CD4-positive, alpha-beta memory T cell (primary cell): ENCODE results near the gene ATP9B. TPM values are rescaled to one million over a fixed set of nuclear protein-coding genes. Genes with fewer than 3 reads are reported as not detected.
A peak's percentile ranks its signal among the peaks of the same experiment; 100 is the strongest.

Experiments used
- CTCF ChIA-PET: fragments of 350-600 bp; sonication (Branson Sonifier 250); formaldehyde crosslinking; loops from one replicate; lab custom pipeline; 2021; ENCODE audit warnings: inconsistent platforms; ENCODE audit not compliant: partially characterized antibody; lab: Charles Lee
- POLR2A ChIA-PET: fragments of 350-600 bp; sonication (Branson Sonifier 250); formaldehyde crosslinking; loops from one replicate; lab custom pipeline; 2021; ENCODE audit not compliant: partially characterized antibody; lab: Charles Lee
- DNase-seq, 5 donors: peaks; one replicate each; pipeline versions ENCODE4 v3.0.0 to v3.0.0-alpha.2; 2020 to 2022; ENCODE audit warnings: mixed read lengths in 1 of 5
- H3K27ac ChIP-seq: one replicate; pipeline ENCODE4 v1.7.0; 2013; ENCODE audit warnings: low read depth, low read length
- H3K27me3 ChIP-seq: 2 replicates; pipeline ENCODE4 v1.7.0; 2013; ENCODE audit warnings: mild to moderate bottlenecking, low read length, moderate library complexity; ENCODE audit not compliant: insufficient read depth
- H3K36me3 ChIP-seq: 2 replicates; pipeline ENCODE4 v1.7.0; 2013; ENCODE audit warnings: mild to moderate bottlenecking, low read length, moderate library complexity; ENCODE audit not compliant: insufficient read depth
- H3K4me1 ChIP-seq: 2 replicates; pipeline ENCODE4 v1.7.0; 2013; ENCODE audit warnings: mild to moderate bottlenecking, low read length, moderate library complexity; ENCODE audit not compliant: insufficient read depth
- H3K4me3 ChIP-seq, 2 donors: one replicate each; pipeline ENCODE4 v1.7.0; 2013; ENCODE audit warnings: low read length in 2 of 2, mild to moderate bottlenecking in 1 of 2
- H3K9me3 ChIP-seq, 2 donors: one replicate each; pipeline ENCODE4 v1.7.0; 2013; ENCODE audit warnings: low read length in 2 of 2, control low read depth in 1 of 2; ENCODE audit not compliant: control insufficient read depth in 1 of 2
- H3K27ac Mint-ChIP-seq, 7 donors: one replicate each; pipeline ENCODE4 v1.8.0; 2020 to 2021; ENCODE audit warnings: mixed read lengths in 7 of 7, mild to moderate bottlenecking in 6 of 7, inconsistent platforms in 3 of 7, moderate library complexity in 3 of 7
- H3K27me3 Mint-ChIP-seq, 2 donors: one replicate each; pipeline ENCODE4 v1.8.0; 2020 to 2021; ENCODE audit warnings: mixed read lengths in 2 of 2
- H3K36me3 Mint-ChIP-seq, 2 donors: one replicate each; pipeline ENCODE4 v1.8.0; 2020 to 2021; ENCODE audit warnings: mixed read lengths in 2 of 2, inconsistent platforms in 1 of 2, mild to moderate bottlenecking in 1 of 2
- H3K4me1 Mint-ChIP-seq, 4 donors: one replicate each; pipeline ENCODE4 v1.8.0; 2020 to 2021; ENCODE audit warnings: mixed read lengths in 4 of 4, mild to moderate bottlenecking in 1 of 4
- H3K4me3 Mint-ChIP-seq, 8 donors: one replicate each; pipeline ENCODE4 v1.8.0; 2020 to 2021; ENCODE audit warnings: mixed read lengths in 8 of 8, mild to moderate bottlenecking in 7 of 8, moderate library complexity in 6 of 8, inconsistent platforms in 3 of 8
- H3K9me3 Mint-ChIP-seq, 8 donors: one replicate each; pipeline ENCODE4 v1.8.0; 2020 to 2021; ENCODE audit warnings: mixed read lengths in 8 of 8, mild to moderate bottlenecking in 5 of 8, inconsistent platforms in 3 of 8, moderate library complexity in 1 of 8
- intact Hi-C: fragments of 100-400 bp; cut with micrococcal nuclease; formaldehyde crosslinking; loops from one replicate; pipeline ENCODE4 v1.15.1; 2023
- polyA plus RNA-seq, 2 donors: library from polyadenylated mRNA; unstranded; fragments of 300-500 nt; fragmentation: Illumina TruSeq; gene quantifications; one replicate each; pipeline ENCODE4 v1.2.3, GENCODE V29; 2021
- total RNA-seq, 2 experiments: library from RNA; stranded (reverse); gene quantifications; one replicate each; pipeline ENCODE4 v1.2.3, GENCODE V29; 2021

ATP9B gene
- total and polyA plus RNA-seq, 4 experiments from 2014 or later = 11.8 to 76.4 (median 49.9) TPM

GRCh38 chr18:79193826-79194225 is 124.6 kb downstream of the ATP9B start:
- CTCF ChIA-PET = no interaction called here
- Histone ChIP-seq H3K4me1 (no peaks in the 10 kb centered on the region), H3K36me3 (peaks cover 13% of the 10 kb centered on the region), H3K9me3 (no peaks in the 10 kb centered on the region), H3K27me3 (no peaks in the 10 kb centered on the region), H3K4me3 (no peak overlapping the region), H3K27ac (no peak overlapping the region)
- intact Hi-C loops = no loop called here
- Mint-ChIP-seq H3K36me3 (peaks cover 27 to 36% of the 10 kb centered on the region in 2 donors), H3K9me3 (no peaks in the 10 kb centered on the region), H3K27me3 (no peaks in the 10 kb centered on the region), H3K27ac (no peak overlapping the region), H3K4me1 (peaks cover 0 to 4% (median 1%) of the 10 kb centered on the region in 4 donors), H3K4me3 (no peak overlapping the region)
- POLR2A ChIA-PET = no interaction called here
- DNase-seq = no peak

GRCh38 chr18:79195716-79196683 is 126.8 kb downstream of the ATP9B start:
- H3K27me3 Mint-ChIP-seq = no peaks in the 10 kb centered on the region
- CTCF ChIA-PET = no interaction called here
- no peaks in the 10 kb centered on the region for H3K27me3 ChIP-seq
- DNase-seq = no peak
- H3K4me1 Mint-ChIP-seq = peaks cover 4 to 10% (median 6%) of the 10 kb centered on the region in 4 donors
- no peak overlapping the region for H3K4me3 Mint-ChIP-seq
- H3K9me3 ChIP-seq = no peaks in the 10 kb centered on the region
- H3K27ac Mint-ChIP-seq = no peak overlapping the region
- H3K36me3 ChIP-seq = peaks cover 13% of the 10 kb centered on the region
- no peaks in the 10 kb centered on the region for H3K4me1 ChIP-seq
- POLR2A ChIA-PET = interaction anchor here (1.8 kb wide), 1 partner anchor 10 kb away, joined by 6 read pairs; no protein-coding TSS in a partner anchor
- H3K36me3 Mint-ChIP-seq = peaks cover 21 to 36% of the 10 kb centered on the region in 2 donors
- no peak overlapping the region for H3K4me3 ChIP-seq
- intact Hi-C loops = no loop called here
- no peak overlapping the region for H3K27ac ChIP-seq
- no peaks in the 10 kb centered on the region for H3K9me3 Mint-ChIP-seq

DNA sequence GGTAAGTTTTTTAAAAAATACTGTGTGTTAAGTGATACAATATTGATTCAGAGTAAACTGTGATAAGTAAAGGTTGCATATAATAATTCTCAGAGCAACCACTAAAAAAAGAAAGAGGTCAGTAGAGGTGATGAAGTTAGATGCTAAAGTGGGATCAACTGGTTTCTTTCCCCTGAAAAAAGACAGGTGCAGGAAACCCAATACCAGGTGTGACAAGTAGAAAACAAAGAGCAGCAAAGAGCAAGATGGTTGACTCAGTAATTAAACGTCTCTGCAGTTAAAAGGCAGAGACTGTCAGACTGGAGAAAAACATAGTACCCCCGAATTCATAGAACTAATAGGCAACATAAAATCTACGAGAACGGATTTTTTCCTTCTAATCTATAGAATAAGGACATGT is 128.3 kb downstream of the ATP9B start:
- H3K4me1 ChIP-seq = no peaks in the 10 kb centered on the region
- no peak for DNase-seq
- peaks cover 9 to 24% of the 10 kb centered on the region in 2 donors for H3K36me3 Mint-ChIP-seq

DNA sequence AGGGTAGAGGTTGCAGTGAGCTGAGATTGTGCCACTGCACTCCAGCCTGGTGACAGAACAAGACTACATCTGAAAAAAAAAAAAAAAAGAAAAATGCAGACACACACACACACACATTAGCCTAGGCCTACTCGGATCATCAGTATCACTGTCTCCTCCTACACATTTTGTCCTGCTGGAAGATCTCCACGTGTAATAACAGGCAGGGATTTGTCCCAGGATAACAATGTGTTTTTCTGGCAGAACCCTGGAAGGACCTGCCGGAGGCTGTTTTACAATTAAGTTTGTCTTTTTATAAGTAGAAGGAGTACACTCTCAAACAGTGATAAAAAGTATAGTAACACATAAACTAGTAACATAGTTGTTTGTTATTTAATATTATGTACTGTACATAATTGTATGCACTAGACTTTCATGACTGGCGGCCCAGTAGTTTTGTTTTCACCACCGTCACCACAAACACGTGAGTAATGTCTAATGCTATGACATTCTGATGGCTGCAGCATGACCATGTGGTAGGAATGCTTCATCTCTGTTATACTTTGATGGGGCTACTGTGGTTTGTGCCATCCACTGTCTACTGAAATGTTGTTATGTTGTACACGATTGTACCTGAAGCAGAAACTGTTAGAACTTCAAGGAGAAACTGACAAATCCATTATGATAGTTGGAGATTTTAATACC is 130.6 kb downstream of the ATP9B start:
- H3K4me3 ChIP-seq = no peak overlapping the region
- no peak overlapping the region for H3K27ac ChIP-seq
- peaks cover 7 to 21% of the 10 kb centered on the region in 2 donors for H3K36me3 Mint-ChIP-seq
- no peaks in the 10 kb centered on the region for H3K27me3 Mint-ChIP-seq
- no peaks in the 10 kb centered on the region for H3K4me1 ChIP-seq
- H3K36me3 ChIP-seq = peaks cover 4% of the 10 kb centered on the region
- H3K4me1 Mint-ChIP-seq = peaks cover 10 to 24% (median 13%) of the 10 kb centered on the region in 4 donors
- no peaks in the 10 kb centered on the region for H3K9me3 Mint-ChIP-seq
- no peak for DNase-seq
- intact Hi-C loops = no loop called here
- peak overlapping the region in 2 of 7 donors; percentile 46 to 55 for H3K27ac Mint-ChIP-seq
- POLR2A ChIA-PET = no interaction called here
- H3K9me3 ChIP-seq = no peaks in the 10 kb centered on the region
- CTCF ChIA-PET = no interaction called here
- H3K27me3 ChIP-seq = no peaks in the 10 kb centered on the region
- no peak overlapping the region for H3K4me3 Mint-ChIP-seq

More for the DNA sequence above, 128.3 kb downstream of the ATP9B start:
- Histone ChIP-seq H3K27ac (no peak overlapping the region), H3K9me3 (no peaks in the 10 kb centered on the region), H3K36me3 (peaks cover 13% of the 10 kb centered on the region), H3K4me3 (no peak overlapping the region), H3K27me3 (no peaks in the 10 kb centered on the region)
- H3K9me3 Mint-ChIP-seq = no peaks in the 10 kb centered on the region
- H3K4me3 Mint-ChIP-seq = no peak overlapping the region
- ChIA-PET CTCF (no interaction called here), POLR2A (no interaction called here)
- H3K4me1 Mint-ChIP-seq = peaks cover 4 to 16% (median 8%) of the 10 kb centered on the region in 4 donors
- H3K27ac Mint-ChIP-seq = peak overlapping the region in 1 of 7 donors; percentile 58
- no peaks in the 10 kb centered on the region for H3K27me3 Mint-ChIP-seq
- intact Hi-C loops = no loop called here

DNA sequence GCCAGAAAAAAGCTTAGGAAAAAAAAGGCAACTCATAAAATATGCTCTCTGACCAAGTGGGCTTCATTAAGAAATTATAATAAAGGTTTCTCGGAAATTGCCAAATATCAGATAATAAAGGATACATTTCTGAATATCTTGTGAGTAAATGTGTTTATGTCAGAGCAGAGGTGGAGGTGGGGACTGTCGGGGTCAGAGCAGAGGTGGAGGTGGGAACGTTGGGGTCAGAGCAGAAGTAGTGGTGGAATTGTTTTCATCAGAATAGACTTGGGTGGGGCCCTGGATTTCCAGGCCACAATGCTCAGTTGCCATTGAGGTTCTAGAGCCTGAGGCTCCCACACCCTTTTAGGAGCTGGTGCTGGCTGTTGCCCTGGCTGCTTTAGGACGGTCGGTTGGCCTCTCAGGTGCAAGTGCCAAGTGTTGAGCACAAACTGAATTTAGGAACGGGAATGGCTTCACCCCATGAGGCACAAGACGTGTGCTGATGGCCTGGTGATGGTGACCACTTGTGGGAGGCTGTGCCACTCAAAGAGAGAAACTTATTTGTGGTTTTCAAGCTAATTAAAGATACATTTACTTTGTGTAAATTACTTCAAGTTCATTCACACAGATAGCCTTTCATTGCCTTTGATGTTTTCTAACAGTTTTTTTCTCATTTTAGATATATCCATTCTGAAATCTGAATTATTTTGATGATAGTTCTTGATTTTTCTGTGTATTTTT is 131.5 kb downstream of the ATP9B start:
- Histone ChIP-seq H3K27me3 (no peaks in the 10 kb centered on the region), H3K9me3 (no peaks in the 10 kb centered on the region), H3K4me1 (no peaks in the 10 kb centered on the region), H3K27ac (no peak overlapping the region), H3K4me3 (no peak overlapping the region), H3K36me3 (no peaks in the 10 kb centered on the region)
- intact Hi-C loops = no loop called here
- H3K4me3 Mint-ChIP-seq = no peak overlapping the region
- DNase-seq = no peak
- peaks cover 7 to 27% of the 10 kb centered on the region in 2 donors for H3K36me3 Mint-ChIP-seq
- CTCF ChIA-PET = no interaction called here
- peak overlapping the region in 4 of 7 donors; percentile 15 to 59 (median 42) for H3K27ac Mint-ChIP-seq
- H3K4me1 Mint-ChIP-seq = peaks cover 10 to 24% (median 13%) of the 10 kb centered on the region in 4 donors
- POLR2A ChIA-PET = no interaction called here
- H3K27me3 Mint-ChIP-seq = no peaks in the 10 kb centered on the region
- H3K9me3 Mint-ChIP-seq = no peaks in the 10 kb centered on the region

DNA sequence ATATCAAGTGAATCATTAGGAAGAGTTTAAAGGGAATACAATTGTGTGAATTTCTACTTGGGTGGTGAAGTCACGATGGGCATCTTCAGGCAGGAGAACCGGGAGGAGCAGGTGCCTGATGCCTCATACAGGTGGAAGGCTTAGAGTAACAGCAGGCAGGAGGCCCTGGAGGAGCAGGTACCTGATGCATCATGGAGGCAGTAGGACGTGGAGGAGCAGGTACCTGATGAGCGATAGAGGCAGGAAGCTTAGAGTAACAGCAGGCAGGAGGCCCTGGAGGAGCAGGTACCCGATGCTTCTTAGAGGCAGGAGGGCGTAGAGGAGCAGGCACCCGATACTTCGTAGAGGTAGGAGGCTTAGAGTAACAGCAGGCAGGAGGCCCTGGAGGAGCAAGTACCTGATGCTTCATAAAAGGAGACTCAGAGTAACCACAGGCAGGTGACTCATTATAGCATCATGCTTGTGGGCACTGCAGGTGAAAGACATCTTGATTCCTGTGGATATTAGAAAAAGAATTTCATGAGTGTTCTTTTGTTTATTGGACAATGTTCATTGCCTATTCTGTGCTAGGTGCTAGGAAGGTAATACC is 133.9 kb downstream of the ATP9B start:
- peak overlapping the region in 4 of 7 donors; percentile 49 to 84 (median 74) for H3K27ac Mint-ChIP-seq

More for the DNA sequence above, 133.9 kb downstream of the ATP9B start:
- peaks cover 8% of the 10 kb centered on the region for H3K36me3 ChIP-seq
- Mint-ChIP-seq H3K4me3 (no peak overlapping the region), H3K27me3 (no peaks in the 10 kb centered on the region), H3K4me1 (peaks cover 11 to 28% (median 16%) of the 10 kb centered on the region in 4 donors), H3K36me3 (peaks cover 13 to 39% of the 10 kb centered on the region in 2 donors), H3K9me3 (no peaks in the 10 kb centered on the region)
- no peaks in the 10 kb centered on the region for H3K9me3 ChIP-seq
- no peaks in the 10 kb centered on the region for H3K27me3 ChIP-seq
- POLR2A ChIA-PET = no interaction called here
- DNase-seq = peak in 1 of 5 donors; percentile 37
- H3K4me1 ChIP-seq = no peaks in the 10 kb centered on the region
- intact Hi-C loops = no loop called here
- CTCF ChIA-PET = no interaction called here
- H3K27ac ChIP-seq = no peak overlapping the region
- H3K4me3 ChIP-seq = no peak overlapping the region
